ENCODE measurements around the gene RNF144A.
A peak's percentile ranks its signal among the peaks of the same experiment; 100 is the strongest.

Gene RNF144A

GRCh38 chr2:6978991-6979390 is 61.8 kb downstream of the RNF144A start:
- Histone ChIP-seq H3K36me3 (ENCODE audit: insufficient read depth, low read length) (peaks cover 6% of the 10 kb centered on the region), H3K9me3 (ENCODE audit: low read length) (peaks cover 13% of the 10 kb centered on the region), H2AFZ (ENCODE audit: low read depth, low read length) (no peak overlapping the region), H3K4me1 (ENCODE audit: insufficient read depth, low read length) (peaks cover 12% of the 10 kb centered on the region), H3K27me3 (ENCODE audit: insufficient read depth, low read length) (no peaks in the 10 kb centered on the region), H3K4me3 (ENCODE audit: low read length) (no peak overlapping the region)

- Histone ChIP-seq H3K27me3 (ENCODE audit: insufficient read depth, low read length) (no peaks in the 10 kb centered on the region), H3K9me3 (ENCODE audit: low read length) (peaks cover 10% of the 10 kb centered on the region), H3K4me3 (ENCODE audit: low read length) (no peak overlapping the region), H3K36me3 (ENCODE audit: insufficient read depth, low read length) (peaks cover 4% of the 10 kb centered on the region), H2AFZ (ENCODE audit: low read depth, low read length) (no peak overlapping the region), H3K4me1 (ENCODE audit: insufficient read depth, low read length) (peaks cover 41% of the 10 kb centered on the region)
Measured at GRCh38 chr2:6982449-6982848, 65.2 kb downstream of the RNF144A start.

GRCh38 chr2:6982934-6983589 is 65.8 kb downstream of the RNF144A start:
- Histone ChIP-seq H3K9me3 (ENCODE audit: low read length) (peaks cover 7% of the 10 kb centered on the region), H2AFZ (ENCODE audit: low read depth, low read length) (no peak overlapping the region), H3K27me3 (ENCODE audit: insufficient read depth, low read length) (no peaks in the 10 kb centered on the region), H3K4me3 (ENCODE audit: low read length) (no peak overlapping the region), H3K4me1 (ENCODE audit: insufficient read depth, low read length) (peaks cover 47% of the 10 kb centered on the region), H3K36me3 (ENCODE audit: insufficient read depth, low read length) (peaks cover 4% of the 10 kb centered on the region)

GRCh38 chr2:6986301-6986911 is 69.2 kb downstream of the RNF144A start:
- Histone ChIP-seq H3K9me3 (ENCODE audit: low read length) (peaks cover 7% of the 10 kb centered on the region), H3K27me3 (ENCODE audit: insufficient read depth, low read length) (no peaks in the 10 kb centered on the region), H3K36me3 (ENCODE audit: insufficient read depth, low read length) (peaks cover 12% of the 10 kb centered on the region), H3K4me1 (ENCODE audit: insufficient read depth, low read length) (peaks cover 49% of the 10 kb centered on the region), H2AFZ (ENCODE audit: low read depth, low read length) (no peak overlapping the region), H3K4me3 (ENCODE audit: low read length) (peak overlapping the region; percentile 36)

GRCh38 chr2:6986912-6987361 is 69.7 kb downstream of the RNF144A start:
- Histone ChIP-seq H3K4me1 (ENCODE audit: insufficient read depth, low read length) (peaks cover 49% of the 10 kb centered on the region), H3K36me3 (ENCODE audit: insufficient read depth, low read length) (peaks cover 13% of the 10 kb centered on the region), H3K9me3 (ENCODE audit: low read length) (peaks cover 7% of the 10 kb centered on the region), H2AFZ (ENCODE audit: low read depth, low read length) (peak overlapping the region; percentile 6), H3K4me3 (ENCODE audit: low read length) (peak overlapping the region; percentile 36), H3K27me3 (ENCODE audit: insufficient read depth, low read length) (no peaks in the 10 kb centered on the region)

GRCh38 chr2:6990871-6991270 is 73.7 kb downstream of the RNF144A start:
- Histone ChIP-seq H3K27me3 (ENCODE audit: insufficient read depth, low read length) (no peaks in the 10 kb centered on the region), H3K36me3 (ENCODE audit: insufficient read depth, low read length) (peaks cover 15% of the 10 kb centered on the region), H3K4me3 (ENCODE audit: low read length) (no peak overlapping the region), H2AFZ (ENCODE audit: low read depth, low read length) (no peak overlapping the region), H3K4me1 (ENCODE audit: insufficient read depth, low read length) (peaks cover 39% of the 10 kb centered on the region), H3K9me3 (ENCODE audit: low read length) (peaks cover 7% of the 10 kb centered on the region)

GRCh38 chr2:6992794-6993228 is 75.6 kb downstream of the RNF144A start:
- peaks cover 22% of the 10 kb centered on the region for H3K36me3 ChIP-seq (ENCODE audit: insufficient read depth, low read length)
- no peaks in the 10 kb centered on the region for H3K27me3 ChIP-seq (ENCODE audit: insufficient read depth, low read length)
- no peak overlapping the region for H2AFZ ChIP-seq (ENCODE audit: low read depth, low read length)
- peaks cover 21% of the 10 kb centered on the region for H3K4me1 ChIP-seq (ENCODE audit: insufficient read depth, low read length)
- no peak overlapping the region for H3K4me3 ChIP-seq (ENCODE audit: low read length)
- peaks cover 7% of the 10 kb centered on the region for H3K9me3 ChIP-seq (ENCODE audit: low read length)

GRCh38 chr2:6993229-6993640 is 76.0 kb downstream of the RNF144A start:
- no peak overlapping the region for H3K4me3 ChIP-seq (ENCODE audit: low read length)
- H3K4me1 ChIP-seq (ENCODE audit: insufficient read depth, low read length): peaks cover 17% of the 10 kb centered on the region
- H3K27me3 ChIP-seq (ENCODE audit: insufficient read depth, low read length): no peaks in the 10 kb centered on the region
- peaks cover 7% of the 10 kb centered on the region for H3K9me3 ChIP-seq (ENCODE audit: low read length)
- peaks cover 22% of the 10 kb centered on the region for H3K36me3 ChIP-seq (ENCODE audit: insufficient read depth, low read length)
- no peak overlapping the region for H2AFZ ChIP-seq (ENCODE audit: low read depth, low read length)

GRCh38 chr2:6993936-6994335 is 76.7 kb downstream of the RNF144A start:
- H3K36me3 ChIP-seq (ENCODE audit: insufficient read depth, low read length): peaks cover 21% of the 10 kb centered on the region
- H3K4me1 ChIP-seq (ENCODE audit: insufficient read depth, low read length): peaks cover 17% of the 10 kb centered on the region
- H2AFZ ChIP-seq (ENCODE audit: low read depth, low read length): no peak overlapping the region
- no peaks in the 10 kb centered on the region for H3K27me3 ChIP-seq (ENCODE audit: insufficient read depth, low read length)
- peaks cover 7% of the 10 kb centered on the region for H3K9me3 ChIP-seq (ENCODE audit: low read length)
- H3K4me3 ChIP-seq (ENCODE audit: low read length): no peak overlapping the region

- Histone ChIP-seq H2AFZ (ENCODE audit: low read depth, low read length) (no peak overlapping the region), H3K27me3 (ENCODE audit: insufficient read depth, low read length) (no peaks in the 10 kb centered on the region), H3K4me3 (ENCODE audit: low read length) (no peak overlapping the region), H3K4me1 (ENCODE audit: insufficient read depth, low read length) (peaks cover 17% of the 10 kb centered on the region), H3K9me3 (ENCODE audit: low read length) (peaks cover 7% of the 10 kb centered on the region), H3K36me3 (ENCODE audit: insufficient read depth, low read length) (peaks cover 19% of the 10 kb centered on the region)
Measured at GRCh38 chr2:6994536-6995128, 77.4 kb downstream of the RNF144A start.

GRCh38 chr2:6995391-6996097 is 78.3 kb downstream of the RNF144A start:
- H3K4me1 ChIP-seq (ENCODE audit: insufficient read depth, low read length): peaks cover 17% of the 10 kb centered on the region
- H3K36me3 ChIP-seq (ENCODE audit: insufficient read depth, low read length): peaks cover 19% of the 10 kb centered on the region
- H3K27me3 ChIP-seq (ENCODE audit: insufficient read depth, low read length): no peaks in the 10 kb centered on the region
- no peak overlapping the region for H3K4me3 ChIP-seq (ENCODE audit: low read length)
- H2AFZ ChIP-seq (ENCODE audit: low read depth, low read length): no peak overlapping the region
- peaks cover 6% of the 10 kb centered on the region for H3K9me3 ChIP-seq (ENCODE audit: low read length)

- Histone ChIP-seq H3K4me3 (ENCODE audit: low read length) (no peak overlapping the region), H3K36me3 (ENCODE audit: insufficient read depth, low read length) (peaks cover 7% of the 10 kb centered on the region), H3K4me1 (ENCODE audit: insufficient read depth, low read length) (peaks cover 3% of the 10 kb centered on the region), H3K27me3 (ENCODE audit: insufficient read depth, low read length) (no peaks in the 10 kb centered on the region), H3K9me3 (ENCODE audit: low read length) (no peaks in the 10 kb centered on the region), H2AFZ (ENCODE audit: low read depth, low read length) (no peak overlapping the region)
Measured at GRCh38 chr2:6999211-6999877, 82.1 kb downstream of the RNF144A start.
